CD4-positive, alpha-beta T cell treated with Interleukin-4 for 4 hours (primary cell): ENCODE measurements around the gene SRSF5.
A peak's percentile ranks its signal among the peaks of the same experiment; 100 is the strongest.
"Not testable (repeated sequence)": the region's sequence is repeated elsewhere in the genome, so short reads cannot be mapped to it uniquely, and the experiment has no call there.

Experiments
- DNase-seq: peaks from one replicate; pipeline ENCODE4 v3.0.0-alpha.2; 2020

Gene SRSF5

DNA sequence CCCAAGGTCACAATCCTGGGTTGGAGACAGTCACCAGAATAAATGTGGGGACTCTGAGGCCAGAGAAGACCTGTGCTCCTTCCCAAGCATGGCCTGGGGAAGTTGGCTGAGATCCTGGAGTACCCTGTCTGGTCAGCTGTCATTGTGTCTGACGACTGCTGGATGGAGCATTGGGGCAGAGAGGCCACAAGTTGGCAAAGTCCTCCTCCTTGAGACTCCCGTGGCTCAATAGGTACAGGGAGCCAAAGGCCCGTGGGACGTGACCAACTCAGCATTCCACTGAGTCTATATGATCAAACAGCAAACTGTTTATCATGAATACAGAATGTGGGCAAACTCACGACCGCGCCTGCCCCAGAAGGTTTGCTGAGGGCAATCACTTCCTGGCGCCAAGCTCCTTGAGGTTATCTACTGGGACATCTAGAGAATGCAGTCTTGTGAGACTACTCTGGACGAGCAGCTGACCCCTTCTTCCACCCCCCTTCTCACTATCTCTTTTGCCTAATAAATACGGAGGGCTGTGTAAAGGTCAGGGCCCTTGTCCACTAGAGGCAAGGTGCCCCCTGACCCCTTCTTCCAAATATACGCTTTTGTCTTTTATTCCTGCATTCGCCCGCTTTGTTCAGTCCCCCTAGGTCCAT, 44.4 kb downstream of the SRSF5 start:
- DNase-seq: no peak

GRCh38 chr14:69811868-69812252, 44.9 kb downstream of the SRSF5 start:
- DNase-seq: no peak

- no peak for DNase-seq
Measured at GRCh38 chr14:69812711-69813110, 45.8 kb downstream of the SRSF5 start.

DNA sequence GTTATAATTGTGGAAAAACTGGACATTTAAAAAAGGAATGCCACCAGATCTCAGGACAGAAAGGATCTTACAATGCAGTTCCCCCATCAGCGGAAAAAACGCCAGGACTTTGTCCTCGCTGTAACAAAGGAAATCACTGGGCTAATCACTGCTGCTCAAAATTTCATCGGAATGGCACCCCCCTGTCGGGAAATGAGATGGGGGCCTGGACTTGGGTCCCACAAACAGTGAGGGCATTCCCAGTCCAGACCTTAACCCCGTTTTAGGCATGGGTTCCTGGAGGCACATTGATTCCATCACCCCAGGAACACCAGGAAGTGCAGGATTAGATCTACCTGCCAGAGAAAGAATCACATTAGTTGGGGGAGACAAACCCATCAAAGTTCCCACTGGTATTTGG, 46.4 kb downstream of the SRSF5 start:
- DNase-seq: not testable (repeated sequence)

GRCh38 chr14:69814397-69814796, 47.5 kb downstream of the SRSF5 start:
- DNase-seq: no peak

DNA sequence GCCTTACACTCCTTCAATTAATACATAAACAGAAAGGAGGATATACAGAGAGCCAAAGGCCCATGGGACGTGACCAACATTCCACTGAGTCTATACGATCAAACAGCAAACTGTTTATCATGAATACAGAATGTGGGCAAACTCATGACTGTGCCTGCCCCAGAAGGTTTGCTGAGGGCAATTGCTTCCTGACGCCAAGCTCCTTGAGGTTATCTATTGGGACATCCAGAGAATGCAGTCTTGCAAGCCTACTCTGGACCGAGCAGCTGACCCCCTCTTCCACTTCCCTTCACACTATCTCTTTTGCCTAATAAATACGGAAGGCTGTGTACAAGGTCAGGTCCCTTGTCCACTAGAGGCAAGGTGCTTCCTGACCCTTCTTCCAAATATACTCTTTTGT, 48.6 kb downstream of the SRSF5 start:
- DNase-seq: no peak

DNA sequence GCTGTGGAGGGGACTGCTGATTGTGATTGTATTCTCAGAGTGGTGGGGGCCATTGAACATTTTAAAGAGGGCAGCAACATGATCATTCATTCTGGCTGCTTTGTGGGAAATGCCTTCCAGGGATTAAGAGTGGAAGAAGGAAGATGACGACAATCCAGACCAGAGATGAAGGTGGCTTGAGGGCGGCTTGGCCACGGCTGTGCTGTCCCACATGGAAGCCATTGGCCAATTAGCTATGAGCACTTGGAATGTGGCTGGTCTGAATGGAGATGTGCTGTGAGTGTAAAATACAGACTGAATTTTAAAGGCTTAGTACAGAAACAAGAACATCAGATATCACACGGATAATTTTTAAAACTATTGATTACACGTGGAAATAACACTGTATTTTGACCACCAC, 49.3 kb downstream of the SRSF5 start:
- no peak for DNase-seq

- DNase-seq: peak; percentile 75
Measured at GRCh38 chr14:69818758-69819191, 51.8 kb downstream of the SRSF5 start.

- DNase-seq: no peak
Measured at GRCh38 chr14:69819607-69820006, 52.7 kb downstream of the SRSF5 start.

GRCh38 chr14:69820991-69821390, 54.0 kb downstream of the SRSF5 start:
- no peak for DNase-seq
